HFFc6 (cell line): ENCODE data around the gene LRRIQ4. TPM values are rescaled to one million over a fixed set of nuclear protein-coding genes. Genes with fewer than 3 reads are reported as not detected.

ENCODE experiments used
- DNase-seq: peaks from one replicate; pipeline ENCODE4 v3.0.0-alpha.2; 2018
- H3K27ac Mint-ChIP-seq: 2 replicates; pipeline ENCODE4 v1.8.0; 2020; ENCODE audit warnings: mild to moderate bottlenecking, mixed read lengths
- H3K27me3 Mint-ChIP-seq: 2 replicates; pipeline ENCODE4 v1.8.0; 2021; ENCODE audit warnings: mild to moderate bottlenecking, moderate library complexity, mixed read lengths; ENCODE audit not compliant: insufficient read depth
- H3K36me3 Mint-ChIP-seq: 2 replicates; pipeline ENCODE4 v1.8.0; 2021; ENCODE audit warnings: low read depth, mixed read lengths
- H3K4me1 Mint-ChIP-seq: 2 replicates; pipeline ENCODE4 v1.8.0; 2020; ENCODE audit warnings: low read depth, mixed read lengths
- H3K4me3 Mint-ChIP-seq: 2 replicates; pipeline ENCODE4 v1.8.0; 2020; ENCODE audit warnings: mild to moderate bottlenecking, moderate library complexity, mixed read lengths
- H3K9me3 Mint-ChIP-seq: 2 replicates; pipeline ENCODE4 v1.8.0; 2020; ENCODE audit warnings: mild to moderate bottlenecking, mixed read lengths
- CTCF ChIP-seq: fragments of 200-600 bp; sonication (generic); IDR thresholded peaks from 2 replicates; pipeline ENCODE4 v1.5.0; 2021; ENCODE audit warnings: antibody characterized with exemption, mild to moderate bottlenecking
- total RNA-seq, 6 experiments: library from RNA; stranded (reverse); fragmentation: NEBNext Ultra II Directional; extraction: Animal tissue kit (Norgen Biotek cat#: 25700); gene quantifications; 2 replicates in 1 of 6; 3 replicates in 5 of 6; pipeline ENCODE4 v1.2.3, GENCODE V29; 2021

The LRRIQ4 gene
- total RNA-seq, 6 experiments from 2014 or later, result not detected

GRCh38 chr3:169771497-169772304, 41.0 kb upstream of the LRRIQ4 start:
- H3K36me3 Mint-ChIP-seq, result peaks cover 16% of the 10 kb centered on the region
- no peaks in the 10 kb centered on the region for H3K9me3 Mint-ChIP-seq
- peak overlapping the region; percentile 99 for H3K4me3 Mint-ChIP-seq
- peak; percentile 65 for DNase-seq
- peaks cover 39% of the 10 kb centered on the region for H3K4me1 Mint-ChIP-seq
- TF ChIP-seq CTCF, result no peak
- peak overlapping the region; percentile 99 for H3K27ac Mint-ChIP-seq
- H3K27me3 Mint-ChIP-seq, result peaks cover 7% of the 10 kb centered on the region

DNA sequence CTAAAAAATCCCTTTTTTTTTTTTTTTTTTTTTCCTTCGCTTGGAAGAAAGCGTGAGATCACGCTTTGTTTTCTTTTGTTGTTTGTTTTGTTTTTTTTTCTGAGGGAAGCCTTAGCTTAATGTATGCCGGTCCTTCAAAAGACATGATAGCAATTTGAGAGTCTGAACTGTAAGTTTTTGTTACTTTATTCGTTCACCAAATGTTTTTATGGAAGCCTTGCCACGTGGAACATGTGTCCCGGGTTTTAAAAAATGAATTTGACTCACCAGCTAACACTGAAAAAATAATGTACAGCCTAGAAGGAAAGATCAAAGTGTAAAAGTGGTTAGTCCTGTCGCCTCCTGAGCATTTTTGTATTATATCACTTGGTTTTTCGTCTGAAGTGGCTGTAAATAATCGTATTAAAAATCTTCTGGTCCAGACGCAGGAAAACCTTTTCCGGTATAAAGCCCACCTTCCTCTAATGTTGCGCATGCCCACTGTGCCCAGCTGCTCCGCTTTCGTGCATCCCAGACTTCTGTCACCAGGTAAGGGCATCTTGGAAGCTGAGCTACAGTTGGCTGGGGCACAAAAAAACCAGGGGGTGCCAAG, 40.3 kb upstream of the LRRIQ4 start:
- H3K36me3 Mint-ChIP-seq, result peaks cover 19% of the 10 kb centered on the region
- H3K27me3 Mint-ChIP-seq, result peaks cover 7% of the 10 kb centered on the region
- H3K4me3 Mint-ChIP-seq, result peak overlapping the region; percentile 99
- H3K9me3 Mint-ChIP-seq, result no peaks in the 10 kb centered on the region
- peak overlapping the region; percentile 99 for H3K27ac Mint-ChIP-seq
- H3K4me1 Mint-ChIP-seq, result peaks cover 39% of the 10 kb centered on the region
- TF ChIP-seq CTCF, result no peak
- DNase-seq, result peak; percentile 66

DNA sequence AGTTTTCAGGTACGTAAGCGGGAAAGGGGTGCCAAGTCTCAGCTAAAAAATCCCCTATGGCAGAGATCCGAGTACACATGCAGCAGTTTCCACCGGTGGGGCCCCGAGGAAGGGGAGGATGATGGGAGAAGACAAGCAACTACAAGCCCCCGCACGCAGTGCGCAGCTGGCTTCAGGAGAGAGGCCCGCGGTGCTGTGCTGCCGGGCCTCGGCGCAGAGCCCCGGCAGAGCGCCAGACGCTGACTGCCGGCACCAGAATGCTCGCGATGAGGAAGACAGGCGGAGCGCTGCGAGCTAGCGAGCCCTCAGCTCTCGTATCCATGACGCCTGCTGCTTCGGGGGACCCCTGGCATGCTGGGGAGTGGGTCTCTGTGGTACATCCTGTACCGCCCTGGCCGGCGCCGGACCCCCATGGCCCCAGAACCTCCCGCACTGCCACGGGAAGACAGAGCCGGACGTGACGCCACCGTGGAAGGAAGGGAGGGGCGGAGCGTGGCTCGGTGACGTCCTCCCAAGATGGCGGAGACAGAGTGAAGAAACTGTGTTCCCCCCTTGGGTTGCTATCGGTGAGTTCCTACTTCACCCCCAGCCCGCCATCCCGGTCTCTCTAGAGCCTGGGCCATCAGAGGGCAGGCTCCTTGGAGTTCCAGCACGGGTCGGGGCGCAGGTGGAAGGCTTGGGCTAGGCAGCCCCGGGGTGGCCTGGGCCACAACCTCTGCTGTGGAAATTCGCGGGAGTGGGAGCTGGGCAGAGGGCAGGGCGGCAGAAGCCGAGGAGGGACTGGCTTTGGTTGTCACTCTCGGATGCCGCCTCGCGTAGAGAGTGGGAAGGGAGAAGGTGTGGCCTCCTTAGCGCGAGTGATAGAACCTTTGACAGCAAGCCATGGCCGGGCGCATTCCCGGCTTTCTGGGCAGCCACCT, 39.5 kb upstream of the LRRIQ4 start, which contains the start of gene MYNN:
MYNN (plus strand) TSS at position 500 of the 920 bp plus-strand sequence. CDS start 900 bp downstream, outside the sequence.
- Mint-ChIP-seq H3K36me3 (peaks cover 21% of the 10 kb centered on the region), H3K27me3 (peaks cover 7% of the 10 kb centered on the region)

GRCh38 chr3:169774186-169774585, 38.5 kb upstream of the LRRIQ4 start:
- H3K9me3 Mint-ChIP-seq, result no peaks in the 10 kb centered on the region
- peak overlapping the region; percentile 99 for H3K4me3 Mint-ChIP-seq
- no peak for TF ChIP-seq CTCF
- peaks cover 39% of the 10 kb centered on the region for H3K4me1 Mint-ChIP-seq
- DNase-seq, result no peak
- peak overlapping the region; percentile 99 for H3K27ac Mint-ChIP-seq
- peaks cover 27% of the 10 kb centered on the region for H3K36me3 Mint-ChIP-seq
- peaks cover 7% of the 10 kb centered on the region for H3K27me3 Mint-ChIP-seq

More for the DNA sequence above, 39.5 kb upstream of the LRRIQ4 start, which contains the start of gene MYNN:
- peak; percentile 82 for DNase-seq
- peak within 1 kb of the TSS; percentile 99 for H3K27ac Mint-ChIP-seq
- H3K4me3 Mint-ChIP-seq, result peak within 1 kb of the TSS; percentile 99
- H3K4me1 Mint-ChIP-seq, result peaks cover 39% of the 10 kb centered on the region
- H3K9me3 Mint-ChIP-seq, result no peaks in the 10 kb centered on the region
- TF ChIP-seq CTCF, result peak; percentile 51

DNA sequence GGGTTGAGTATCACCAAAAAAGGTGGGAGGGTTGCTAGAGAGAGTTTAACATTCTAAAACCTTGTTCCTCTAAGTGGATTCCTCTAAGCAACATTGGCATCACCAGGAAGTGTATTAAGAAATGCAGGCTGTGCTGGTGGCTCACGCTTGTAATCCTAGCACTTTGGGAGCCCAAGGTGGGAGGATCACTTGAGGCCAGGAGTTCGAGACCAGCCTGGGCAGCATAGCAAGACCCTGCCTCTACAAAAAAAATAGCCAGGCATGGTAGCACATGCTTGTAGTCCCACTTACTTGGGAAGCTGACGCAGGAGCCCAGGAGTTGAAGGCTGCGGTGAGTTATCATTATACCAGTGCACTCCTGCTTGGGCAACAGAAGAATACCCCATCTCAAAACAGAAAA, 34.8 kb upstream of the LRRIQ4 start:
- no peak for DNase-seq
- Mint-ChIP-seq H3K9me3 (no peaks in the 10 kb centered on the region), H3K4me1 (peaks cover 27% of the 10 kb centered on the region), H3K27me3 (no peaks in the 10 kb centered on the region), H3K36me3 (peaks cover 49% of the 10 kb centered on the region), H3K27ac (no peak overlapping the region), H3K4me3 (no peak overlapping the region)
- no peak for TF ChIP-seq CTCF
